Ovary (tissue), 9 donors: ENCODE measurements around the gene PLTP. TPM values are rescaled to one million over a fixed set of nuclear protein-coding genes. Genes with fewer than 3 reads are reported as not detected.
A peak's percentile ranks its signal among the peaks of the same experiment; 100 is the strongest.

Experiments used
- DNase-seq, 5 donors: peaks; one replicate each; pipeline ENCODE4 v3.0.0-alpha.2; 2019 to 2020
- H3K27ac ChIP-seq, 2 donors: fragments of 200-600 bp; one replicate each; pipeline versions ENCODE4 v1.5.1 to v1.8.0; 2019 to 2022
- H3K27me3 ChIP-seq: fragments of 200-600 bp; one replicate; pipeline ENCODE4 v1.8.0; 2022
- H3K36me3 ChIP-seq: fragments of 200-600 bp; sonication (generic); one replicate; pipeline ENCODE4 v1.5.1; 2019
- H3K4me1 ChIP-seq: one replicate; pipeline ENCODE4 v1.8.1; 2013; ENCODE audit warnings: mild to moderate bottlenecking, moderate library complexity; ENCODE audit not compliant: insufficient read depth
- H3K4me3 ChIP-seq: fragments of 200-600 bp; sonication (generic); one replicate; pipeline ENCODE4 v1.5.1; 2017
- H3K9me3 ChIP-seq, 2 donors: fragments of 200-600 bp in 1 of 2; sonication (generic) in 1 of 2; one replicate each; pipeline versions ENCODE4 v1.5.1 to v1.8.1; 2013 to 2019; ENCODE audit warnings: mild to moderate bottlenecking in 1 of 2, moderate library complexity in 1 of 2
- CTCF ChIP-seq, 3 donors: fragments of 450-650 bp in 2 of 3; fragments of 200-600 bp in 1 of 3; IDR thresholded peaks; one replicate each; pipeline versions ENCODE4 v1.5.1 to v1.8.0; 2016 to 2022; ENCODE audit warnings: antibody characterized with exemption in 3 of 3, mild to moderate bottlenecking in 1 of 3
- EP300 ChIP-seq: sonication (generic); formaldehyde crosslinking; IDR thresholded peaks from one replicate; pipeline ENCODE4 v1.6.1; 2017; ENCODE audit warnings: antibody characterized with exemption
- POLR2A ChIP-seq: fragments of 450-650 bp; IDR thresholded peaks from one replicate; pipeline ENCODE4 v1.6.1; 2017; ENCODE audit warnings: antibody characterized with exemption, mild to moderate bottlenecking, moderate library complexity
- WGBS, 3 donors: extraction: QIAGEN DNeasy Blood & Tissue Kit in 1 of 3; methylation state at CpG; one replicate each; pipeline versions ENCODE4 v1.1.5 to v1.1.7; 2013 to 2017; 5-methylcytosine and 5-hydroxymethylcytosine counted together
- intact Hi-C, 4 donors: fragments of 100-400 bp; cut with DNase I; formaldehyde crosslinking; loops; one replicate each; pipeline versions ENCODE4 v1.11.0 to v1.15.1; 2022 to 2023
- polyA plus RNA-seq, 2 donors: library from polyadenylated mRNA; stranded (reverse); fragments of 200-250 nt in 1 of 2; fragments of 350-450 nt in 1 of 2; fragmentation: Illumina TruSeq in 1 of 2; extraction: RNeasy Lipid Tissue Mini Kit (QIAGEN cat#74804) in 1 of 2; gene quantifications; one replicate each; pipeline ENCODE4 v1.2.3, GENCODE V29; 2013 to 2014
- total RNA-seq, 7 donors: library from RNA; depleted of rRNA in 2 of 7; stranded (reverse); fragments of >200 nt in 2 of 7; fragmentation: NEBNext Ultra II Directional in 3 of 7; extraction: Animal tissue kit (Norgen Biotek cat#: 25700) in 3 of 7; gene quantifications; one replicate each; pipeline versions ENCODE4 v1.1.0 to v1.2.4, GENCODE V29; 2016 to 2023
- donor health status: DM: no; HTN: no; CAD: no; lungs with moderate emphysema.
- donor health status: DM: no; HTN: no; CAD: no.
- donor health status: Bipolar disorder and iron deficiency.
- donor health status: DM: yes; HTN: yes; CAD: no.
- donor health status: DM: no; HTN: no; CAD: no.
- donor health status: DM: yes; HTN: yes; CAD: no.

PLTP gene
- total and polyA plus RNA-seq, 9 donors = 83.5 to 266 (median 138) TPM

- H3K27me3 ChIP-seq = no peaks in the 10 kb centered on the region
- peak in 2 of 5 donors; percentile 9 to 22 for DNase-seq
- WGBS, 3 donors = 58 to 67% (median 65%) methylated on average over 9 of the region's 9 CpGs
- no peak overlapping the region for H3K4me3 ChIP-seq
- no peaks in the 10 kb centered on the region for H3K36me3 ChIP-seq
- H3K4me1 ChIP-seq = peaks cover 40% of the 10 kb centered on the region
- peak overlapping the region; percentile 26 to 78 for H3K27ac ChIP-seq
- intact Hi-C loops = no loop called here
- no peak for TF ChIP-seq POLR2A
- no peak for TF ChIP-seq EP300
- no peak for TF ChIP-seq CTCF (IDR thresholded peaks at IDR 0.05)
- no peaks in the 10 kb centered on the region for H3K9me3 ChIP-seq
These were observed 8.7 kb upstream of the PLTP start for GRCh38 chr20:45920462-45921336.

GRCh38 chr20:45919542-45920399, 7.8 kb upstream of the PLTP start:
- Histone ChIP-seq H3K27ac (peak overlapping the region; percentile 26 to 78), H3K36me3 (no peaks in the 10 kb centered on the region), H3K4me1 (peaks cover 31% of the 10 kb centered on the region), H3K4me3 (no peak overlapping the region), H3K27me3 (no peaks in the 10 kb centered on the region), H3K9me3 (no peaks in the 10 kb centered on the region)
- peak; percentile 85 to 89 (median 86) for DNase-seq
- TF ChIP-seq POLR2A (no peak), EP300 (no peak), CTCF (IDR thresholded peaks at IDR 0.05) (no peak)
- WGBS, 3 donors = 6 to 14% (median 6%) methylated on average over 11 of the region's 11 CpGs
- intact Hi-C loops = no loop called here

DNA sequence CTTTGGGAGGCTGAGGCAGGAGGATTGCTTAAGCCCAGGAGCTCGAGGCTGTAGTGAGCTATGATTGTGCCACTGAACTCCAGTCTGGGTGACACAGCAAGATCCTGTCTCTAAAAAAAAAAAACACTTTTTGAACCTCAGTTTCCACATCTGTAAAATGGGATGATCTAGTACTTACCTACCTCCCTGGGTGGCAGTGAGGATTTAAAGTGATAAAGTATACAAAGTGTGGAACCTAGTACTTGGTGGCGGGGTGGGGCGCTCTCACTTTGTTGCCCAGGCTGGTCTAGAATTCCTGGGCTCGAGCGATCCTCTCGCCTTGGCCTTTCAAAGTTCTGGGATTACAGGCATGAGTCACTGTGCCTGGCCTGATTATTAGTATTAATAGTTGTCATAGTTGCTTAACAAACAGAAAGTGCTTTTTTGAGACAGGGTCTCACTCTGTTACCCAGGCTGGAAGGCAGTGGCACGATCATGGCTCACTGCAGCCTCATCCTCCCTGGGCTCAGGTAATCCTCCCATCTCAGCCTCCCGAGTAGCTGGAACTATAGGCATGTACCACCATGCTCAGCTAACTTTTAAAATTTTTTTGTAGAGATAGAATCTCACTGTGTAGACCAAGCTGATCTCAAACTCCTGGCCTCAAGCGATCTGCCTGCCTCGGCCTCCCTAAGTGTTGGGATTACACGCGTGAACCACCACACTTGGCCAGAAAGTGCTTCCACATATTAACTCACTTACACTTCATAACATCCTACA, 7.0 kb upstream of the PLTP start:
- H3K27ac ChIP-seq = peak overlapping the region; percentile 60 to 78
- TF ChIP-seq CTCF (IDR thresholded peaks at IDR 0.05) = no peak
- no peak for TF ChIP-seq POLR2A
- TF ChIP-seq EP300 = no peak
- peak in 2 of 5 donors; percentile 33 to 58 for DNase-seq
- H3K36me3 ChIP-seq = no peaks in the 10 kb centered on the region
- H3K9me3 ChIP-seq = no peaks in the 10 kb centered on the region
- no peaks in the 10 kb centered on the region for H3K27me3 ChIP-seq
- 64 to 70% (median 67%) methylated on average over 12 of the region's 12 CpGs for WGBS, 3 donors
- intact Hi-C loops = no loop called here
- H3K4me3 ChIP-seq = no peak overlapping the region
- peaks cover 31% of the 10 kb centered on the region for H3K4me1 ChIP-seq

GRCh38 chr20:45918182-45918737, 6.3 kb upstream of the PLTP start:
- Histone ChIP-seq H3K9me3 (no peaks in the 10 kb centered on the region), H3K4me3 (no peak overlapping the region), H3K36me3 (no peaks in the 10 kb centered on the region), H3K4me1 (peaks cover 31% of the 10 kb centered on the region), H3K27ac (peak overlapping the region; percentile 60 to 78), H3K27me3 (no peaks in the 10 kb centered on the region)
- intact Hi-C loops = no loop called here
- TF ChIP-seq CTCF (IDR thresholded peaks at IDR 0.05) (no peak), POLR2A (no peak), EP300 (no peak)
- peak in 1 of 5 donors; percentile 29 for DNase-seq
- 15 to 22% (median 17%) methylated on average over 5 of the region's 5 CpGs for WGBS, 3 donors
